22Rv1 (cell line): ENCODE results near the gene ZNF398.

Experiments used
- ZFX ChIP-seq: fragments of 450-650 bp; IDR thresholded peaks from 2 replicates; pipeline ENCODE4 v1.6.1; 2017; ENCODE audit warnings: antibody characterized with exemption, borderline replicate concordance
- TF ChIP-seq, protein P1 (sequence below): fragments of 450-650 bp; IDR thresholded peaks from 2 replicates; pipeline ENCODE4 v1.5.1; 2017; ENCODE audit warnings: mild to moderate bottlenecking

DNA sequence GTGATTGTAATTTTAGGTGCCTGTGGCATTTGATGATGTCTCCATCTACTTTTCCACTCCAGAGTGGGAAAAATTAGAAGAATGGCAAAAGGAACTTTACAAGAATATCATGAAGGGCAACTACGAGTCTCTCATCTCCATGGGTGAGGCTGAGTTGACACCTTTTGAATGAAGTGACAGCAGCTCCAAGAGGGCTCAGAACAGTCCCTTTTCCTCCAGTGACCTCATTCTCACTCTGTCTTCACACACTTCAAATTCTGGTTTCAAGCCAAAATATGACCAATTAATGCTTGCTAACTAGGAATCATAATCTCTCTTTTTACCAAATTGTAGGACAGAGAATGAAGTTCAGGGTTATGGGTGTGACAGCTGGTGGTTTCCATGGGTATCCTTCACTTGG lies 18.9 kb downstream of the ZNF398 start:
- TF ChIP-seq, protein P1, sequence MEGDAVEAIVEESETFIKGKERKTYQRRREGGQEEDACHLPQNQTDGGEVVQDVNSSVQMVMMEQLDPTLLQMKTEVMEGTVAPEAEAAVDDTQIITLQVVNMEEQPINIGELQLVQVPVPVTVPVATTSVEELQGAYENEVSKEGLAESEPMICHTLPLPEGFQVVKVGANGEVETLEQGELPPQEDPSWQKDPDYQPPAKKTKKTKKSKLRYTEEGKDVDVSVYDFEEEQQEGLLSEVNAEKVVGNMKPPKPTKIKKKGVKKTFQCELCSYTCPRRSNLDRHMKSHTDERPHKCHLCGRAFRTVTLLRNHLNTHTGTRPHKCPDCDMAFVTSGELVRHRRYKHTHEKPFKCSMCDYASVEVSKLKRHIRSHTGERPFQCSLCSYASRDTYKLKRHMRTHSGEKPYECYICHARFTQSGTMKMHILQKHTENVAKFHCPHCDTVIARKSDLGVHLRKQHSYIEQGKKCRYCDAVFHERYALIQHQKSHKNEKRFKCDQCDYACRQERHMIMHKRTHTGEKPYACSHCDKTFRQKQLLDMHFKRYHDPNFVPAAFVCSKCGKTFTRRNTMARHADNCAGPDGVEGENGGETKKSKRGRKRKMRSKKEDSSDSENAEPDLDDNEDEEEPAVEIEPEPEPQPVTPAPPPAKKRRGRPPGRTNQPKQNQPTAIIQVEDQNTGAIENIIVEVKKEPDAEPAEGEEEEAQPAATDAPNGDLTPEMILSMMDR: no peak
- no peak for TF ChIP-seq ZFX
